Islet precursor cell (in vitro differentiated cells): Measurements from ENCODE around the gene CSK.
"Not testable (repeated sequence)": the region's sequence is repeated elsewhere in the genome, so short reads cannot be mapped to it uniquely, and the experiment has no call there.

Source experiments
- DNase-seq: peaks from one replicate; pipeline ENCODE4 v3.0.0-alpha.2; 2018

CSK gene

DNA sequence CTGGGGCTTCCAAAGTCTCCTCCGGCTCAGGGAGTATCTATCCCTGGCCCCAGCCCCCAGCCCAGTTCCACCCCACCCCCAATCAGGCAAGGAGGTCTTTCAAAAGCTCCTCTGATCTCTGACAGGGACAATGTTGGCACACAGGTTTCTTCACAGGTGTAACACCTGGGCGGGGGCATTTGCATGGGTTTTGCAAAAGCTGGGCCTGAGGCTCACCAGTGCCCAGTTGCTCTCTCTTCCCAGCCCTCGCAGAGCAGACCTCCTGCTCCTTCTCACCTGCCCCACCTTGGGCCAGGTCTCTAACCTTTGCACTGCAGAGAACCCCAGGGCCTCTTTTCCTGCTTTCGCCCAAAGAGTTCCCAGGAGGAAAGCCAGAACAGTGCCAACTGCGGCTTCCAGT, 8.6 kb upstream of the CSK start:
- DNase-seq, result no peak

- DNase-seq, result no peak
Observed at GRCh38 chr15:74773731-74774252, 8.1 kb upstream of the CSK start.

- DNase-seq, result no peak
Observed at GRCh38 chr15:74775132-74775562, 6.7 kb upstream of the CSK start.

GRCh38 chr15:74775894-74776293, 6.0 kb upstream of the CSK start:
- no peak for DNase-seq

DNA sequence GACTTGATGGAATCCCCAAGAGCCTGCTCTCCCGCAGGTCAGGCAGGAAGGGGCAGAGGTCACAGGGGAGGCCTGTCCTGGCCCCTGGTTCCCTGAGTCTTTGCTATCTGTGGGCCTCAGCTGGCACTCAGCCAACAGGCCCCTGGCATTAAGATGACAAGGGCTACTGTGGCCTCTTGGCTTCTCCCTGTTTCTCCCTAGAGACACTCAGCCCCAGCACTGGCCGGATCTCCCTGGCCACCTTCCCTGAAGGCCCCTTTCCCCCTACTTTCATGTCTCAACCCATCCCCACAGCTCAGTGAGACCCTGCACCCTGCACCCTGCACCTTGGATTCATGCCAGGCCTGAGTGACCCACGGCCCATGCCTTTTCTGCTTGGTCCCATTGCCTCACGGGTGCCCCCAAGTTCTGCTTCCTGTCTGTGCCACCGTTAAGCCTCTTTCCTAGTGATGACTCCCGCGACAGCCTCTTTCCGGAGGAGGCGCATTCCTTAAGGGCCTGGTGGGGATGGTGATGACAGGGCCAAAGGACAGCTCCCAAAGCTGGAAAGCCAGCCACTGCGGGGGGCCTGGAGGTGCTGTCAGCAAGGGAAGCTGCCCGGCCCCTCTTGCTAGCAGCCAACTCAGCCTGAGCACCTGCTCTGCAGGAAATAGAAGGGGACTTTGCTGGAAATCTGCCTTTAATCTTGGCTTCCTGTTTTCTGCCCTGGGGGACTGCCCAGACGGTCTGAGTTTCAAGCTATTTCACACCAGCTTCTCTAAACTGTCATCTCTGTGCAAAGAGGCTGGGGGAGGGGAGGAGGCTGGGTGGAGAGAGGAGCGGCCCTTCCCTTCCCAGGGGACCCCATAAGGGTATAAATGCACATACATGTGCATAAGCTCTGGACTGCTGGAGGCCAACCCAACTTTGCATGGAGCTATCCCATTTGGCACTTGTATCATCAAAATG, 4.8 kb upstream of the CSK start:
- peak; percentile 83 for DNase-seq

- DNase-seq, result no peak
Observed at GRCh38 chr15:74777769-74778598, 3.9 kb upstream of the CSK start.

DNA sequence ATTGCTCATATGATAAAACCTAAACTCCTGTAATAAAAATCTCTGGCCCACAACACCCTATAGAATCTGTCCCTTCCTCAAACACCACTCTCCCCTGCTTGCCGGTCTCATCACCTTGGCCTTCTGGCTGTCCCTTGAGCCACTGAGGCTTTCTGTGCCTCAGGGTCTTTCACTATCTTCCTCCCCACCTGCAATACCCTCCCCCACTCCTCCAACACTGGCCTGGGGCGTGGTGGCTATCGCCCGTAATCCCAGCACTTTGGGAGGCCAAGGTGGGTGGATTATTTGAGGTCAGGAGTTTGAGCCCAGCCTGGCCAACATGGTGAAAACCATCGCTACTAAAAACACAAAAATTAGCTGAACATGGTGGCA, 3.3 kb upstream of the CSK start:
- DNase-seq, result no peak

GRCh38 chr15:74779162-74779648, 2.7 kb upstream of the CSK start:
- DNase-seq, result no peak

GRCh38 chr15:74780523-74781430, 1.1 kb upstream of the CSK start:
- no peak for DNase-seq

- DNase-seq, result no peak
Observed at GRCh38 chr15:74782259-74783071, 585 bp downstream of the CSK start.

GRCh38 chr15:74783072-74783807, 1.4 kb downstream of the CSK start:
- DNase-seq, result no peak

- no peak for DNase-seq
Observed at GRCh38 chr15:74783808-74784175, 1.9 kb downstream of the CSK start.

DNA sequence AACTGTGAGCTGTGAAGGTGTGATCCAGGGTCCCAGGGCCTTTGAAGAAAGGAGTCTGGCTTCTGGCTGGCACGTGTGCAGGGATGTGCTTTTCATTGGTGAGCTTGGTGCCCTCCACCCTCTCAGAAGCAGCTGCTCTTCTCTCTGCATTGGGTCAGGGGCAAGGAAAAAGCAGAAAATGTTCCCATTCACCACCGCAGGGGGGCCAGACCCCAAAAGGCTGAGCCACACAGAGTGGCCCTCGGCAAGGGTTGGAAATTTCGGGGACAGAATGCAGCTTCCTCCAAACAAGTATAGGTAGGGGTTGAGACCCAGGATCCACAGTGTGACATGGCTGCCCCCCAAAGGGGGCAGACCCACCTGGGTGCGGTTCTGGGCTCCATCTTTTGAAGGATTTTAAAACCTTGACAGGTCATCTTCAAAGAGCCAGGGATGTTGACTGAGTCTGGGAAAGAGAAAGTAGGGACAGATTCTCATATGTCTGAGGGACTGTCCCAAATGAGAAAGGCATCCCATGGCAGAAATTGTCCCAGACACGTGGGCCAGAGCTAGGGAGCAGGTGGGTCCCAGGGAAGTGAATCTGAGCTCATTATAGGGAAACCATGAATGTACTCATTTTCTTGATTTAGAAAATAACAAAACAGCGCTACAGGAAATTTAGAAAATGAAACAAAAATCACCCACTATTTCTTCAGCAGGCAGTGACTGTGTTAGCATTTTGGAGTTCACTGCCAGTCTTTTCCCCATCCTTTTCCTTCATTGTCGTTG, 2.7 kb downstream of the CSK start:
- no peak for DNase-seq

DNA sequence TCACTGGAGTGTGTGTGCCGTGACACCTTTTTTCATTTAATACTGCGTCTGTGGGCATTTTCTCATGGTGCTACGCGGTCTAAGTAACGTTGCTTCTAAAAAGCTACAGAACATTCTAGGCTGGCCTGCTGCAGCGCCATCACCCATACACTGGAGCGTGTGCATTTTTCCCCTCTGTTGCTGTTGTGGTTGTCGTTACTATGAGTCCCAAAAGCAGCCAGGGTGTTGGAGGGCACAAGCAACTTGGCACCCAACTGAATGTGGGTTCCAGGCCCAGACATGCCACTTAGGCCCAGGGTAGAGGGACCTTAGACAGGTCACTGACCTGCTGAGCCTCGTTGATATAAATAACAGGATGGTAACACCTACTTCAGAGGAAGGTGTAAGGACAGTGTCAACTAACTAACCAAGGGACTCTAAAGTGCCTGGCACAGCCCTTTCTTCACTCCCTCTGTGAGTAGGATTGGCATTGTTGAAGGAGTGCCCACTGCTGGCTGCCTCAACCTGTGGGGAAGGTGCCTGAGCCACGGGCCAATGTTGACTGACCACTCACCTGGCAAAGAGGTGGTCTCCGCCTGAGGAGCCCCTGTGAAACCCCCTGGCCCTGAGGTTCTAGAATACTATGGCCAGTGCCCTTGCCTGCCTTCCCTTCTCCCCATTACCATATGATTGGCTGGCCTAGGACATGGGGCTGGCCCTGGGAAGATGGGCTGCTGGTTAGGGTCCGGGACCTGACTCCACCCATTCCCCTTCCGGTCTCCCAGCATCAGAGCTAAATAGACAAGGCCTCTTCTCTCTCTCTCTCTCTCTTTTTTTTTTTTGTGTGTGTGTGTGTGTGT, 3.5 kb downstream of the CSK start:
- DNase-seq, result no peak

- not testable (repeated sequence) for DNase-seq
Observed at GRCh38 chr15:74786081-74786480, 4.2 kb downstream of the CSK start.

- DNase-seq, result no peak
Observed at GRCh38 chr15:74786551-74787165, 4.8 kb downstream of the CSK start.

DNA sequence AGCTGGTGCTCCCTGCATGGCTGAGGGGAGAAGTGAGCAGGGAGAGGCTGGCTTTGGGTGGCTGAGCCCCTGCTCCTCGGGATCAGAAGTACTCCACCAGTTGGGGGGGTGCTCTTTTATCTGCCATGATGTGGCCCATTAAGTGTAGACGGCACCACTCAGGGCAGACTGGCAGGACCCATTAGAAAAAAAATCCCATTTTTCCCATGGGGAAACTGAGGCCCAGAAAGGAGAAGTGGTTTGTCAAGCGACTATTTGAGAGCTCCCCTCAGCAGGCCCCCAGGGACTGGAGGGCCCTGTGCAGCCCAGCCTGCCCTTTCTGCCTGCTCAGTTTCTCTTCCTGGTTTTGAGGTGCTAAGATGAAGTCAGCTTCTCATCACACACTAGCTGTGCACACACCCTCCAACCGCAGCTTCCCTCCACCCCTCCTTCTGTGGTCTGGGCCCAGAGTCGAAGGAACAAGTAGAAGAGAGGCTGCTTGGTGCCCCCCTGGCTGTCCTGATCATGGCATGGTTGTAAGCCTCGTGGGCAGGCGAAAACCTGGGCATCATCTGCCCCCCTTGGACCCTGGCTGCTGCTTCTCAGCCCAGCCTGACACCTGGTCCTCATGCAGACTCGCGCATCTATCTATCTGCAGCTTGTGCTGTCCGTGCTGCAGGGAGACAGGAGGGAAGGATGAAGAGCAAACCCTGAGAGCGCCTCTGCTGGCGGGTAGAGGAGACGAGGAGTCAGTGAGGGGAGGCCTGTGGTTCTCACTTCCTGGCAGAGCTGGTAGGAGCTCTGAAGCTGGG, 5.6 kb downstream of the CSK start:
- DNase-seq, result peak; percentile 93
